Keratinocyte (primary cell): ENCODE results near the gene RXRA.

Experiments
- CTCF ChIP-seq, 3 experiments: IDR thresholded peaks in 1 of 3; conservative IDR thresholded peaks in 1 of 3; optimal IDR thresholded peaks in 1 of 3; 2 replicates in 2 of 3; 3 replicates in 1 of 3; pipeline versions ENCODE3 to v1.5.1; 2011; ENCODE audit warnings: low read length in 3 of 3, mild to moderate bottlenecking in 3 of 3, moderate library complexity in 2 of 3, control low read depth in 1 of 3, inconsistent platforms in 1 of 3; ENCODE audit not compliant: insufficient read depth in 2 of 3; ENCODE audit errors: extremely low read depth in 1 of 3
- EZH2 ChIP-seq: IDR thresholded peaks from one replicate; pipeline ENCODE4 v1.6.1; 2012; ENCODE audit warnings: inconsistent platforms, mild to moderate bottlenecking, low read length, moderate library complexity

- TF ChIP-seq CTCF (optimal IDR thresholded peaks at IDR 0.05 in 1 of 3, IDR thresholded peaks at IDR 0.05 in 1 of 3, conservative IDR thresholded peaks at IDR 0.05 in 1 of 3; ENCODE audit: extremely low read depth in 1 of 3, insufficient read depth in 2 of 3, low read length in 3 of 3): no peak
- no peak for TF ChIP-seq EZH2
Observed at GRCh38 chr9:134358662-134359319, 32.5 kb downstream of the RXRA start.
